T-helper 2 cell treated with Interferon-gamma antibody and Interleukin-4, amounts not matched to agents 5 μg/mL and 100 μg/mL, for 36 hours (primary cell): Measurements from ENCODE around the gene NBPF6.
"Not testable (repeated sequence)": the region's sequence is repeated elsewhere in the genome, so short reads cannot be mapped to it uniquely, and the experiment has no call there.

Source experiments
- DNase-seq: peaks from one replicate; pipeline ENCODE4 v3.0.0; 2021; ENCODE audit warnings: low spot score
- H3K27ac Mint-ChIP-seq: one replicate; pipeline ENCODE4 v1.8.0; 2021; ENCODE audit warnings: mild to moderate bottlenecking, mixed read lengths
- H3K27me3 Mint-ChIP-seq: one replicate; pipeline ENCODE4 v1.8.0; 2021; ENCODE audit warnings: low read depth, mixed read lengths
- H3K36me3 Mint-ChIP-seq: one replicate; pipeline ENCODE4 v1.8.0; 2021; ENCODE audit warnings: low read depth, mixed read lengths
- H3K4me1 Mint-ChIP-seq: one replicate; pipeline ENCODE4 v1.8.0; 2021; ENCODE audit warnings: low read depth, mixed read lengths
- H3K4me3 Mint-ChIP-seq: one replicate; pipeline ENCODE4 v1.8.0; 2022; ENCODE audit warnings: mild to moderate bottlenecking, moderate library complexity, mixed read lengths
- H3K9me3 Mint-ChIP-seq: one replicate; pipeline ENCODE4 v1.8.0; 2021; ENCODE audit warnings: mixed read lengths

Gene NBPF6

DNA sequence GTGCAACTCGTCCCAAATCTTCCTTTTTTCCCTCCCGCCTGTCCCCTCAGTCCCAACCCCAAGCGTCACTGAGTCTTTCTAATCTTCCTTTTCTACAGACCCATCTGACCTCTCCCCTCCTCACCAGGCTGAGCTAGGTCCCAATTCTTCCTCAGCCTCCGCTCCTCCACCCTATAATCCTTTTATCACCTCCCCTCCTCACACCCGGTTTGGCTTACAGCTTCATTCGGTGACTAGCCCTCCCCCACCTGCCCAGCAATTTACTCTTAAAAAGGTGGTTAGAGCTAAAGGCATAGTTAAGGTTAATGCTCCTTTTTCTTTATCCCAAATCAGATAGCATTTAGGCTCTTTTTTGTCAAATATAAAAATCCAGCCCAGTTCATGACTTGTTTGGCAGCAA lies 24.4 kb downstream of the NBPF6 start:
- not testable (repeated sequence) for H3K4me3 Mint-ChIP-seq, H3K27ac Mint-ChIP-seq, DNase-seq, H3K4me1 Mint-ChIP-seq, H3K36me3 Mint-ChIP-seq
- Mint-ChIP-seq H3K9me3 (peaks cover 19% of the 10 kb centered on the region), H3K27me3 (peaks cover 26% of the 10 kb centered on the region)

DNA sequence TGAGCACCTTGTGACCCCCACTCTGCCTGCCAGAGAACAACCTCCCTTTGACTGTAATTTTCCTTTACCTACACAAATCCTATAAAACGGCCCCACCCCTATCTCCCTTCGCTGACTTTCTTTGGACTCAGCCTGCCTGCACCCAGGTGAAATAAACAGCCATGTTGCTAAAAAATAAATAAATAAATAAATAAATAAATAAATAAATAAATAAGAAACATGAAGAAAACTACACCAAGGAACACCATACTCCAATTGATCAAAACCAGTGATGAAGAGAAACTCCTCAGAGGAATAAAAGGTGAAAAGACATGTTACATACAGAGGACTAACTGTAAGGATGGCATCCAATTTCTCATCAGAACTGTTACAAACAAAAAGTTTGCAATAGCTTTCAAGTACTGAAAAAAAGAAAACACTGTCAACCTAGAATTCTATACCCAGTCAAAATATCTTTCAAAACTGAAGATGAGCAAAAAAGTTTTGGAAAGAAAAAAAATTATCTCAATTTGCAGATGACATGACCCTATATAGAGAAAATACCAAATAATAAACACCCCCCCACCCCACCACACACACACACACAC lies 28.4 kb downstream of the NBPF6 start:
- peaks cover 25% of the 10 kb centered on the region for H3K9me3 Mint-ChIP-seq
- H3K4me3 Mint-ChIP-seq, result no peak overlapping the region

DNA sequence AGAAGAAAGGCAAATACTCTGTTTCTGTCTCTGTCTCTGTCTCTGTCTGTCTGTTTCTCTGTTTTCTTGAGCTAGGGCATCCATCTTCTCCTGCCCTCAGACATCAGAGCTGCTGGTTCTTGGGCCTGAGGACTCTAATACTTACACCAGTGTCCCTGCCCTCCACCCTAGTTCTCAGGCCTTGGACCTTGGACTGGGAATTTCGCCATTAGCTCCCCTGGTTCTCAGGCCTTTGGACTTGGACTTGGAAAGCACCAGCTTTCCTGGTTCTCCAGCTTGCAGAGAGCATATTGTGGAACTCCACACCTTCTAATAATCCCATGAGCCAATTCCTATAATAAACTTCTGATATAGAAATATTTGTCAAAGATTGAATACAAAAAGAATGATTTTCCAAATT lies 32.6 kb downstream of the NBPF6 start:
- H3K4me1 Mint-ChIP-seq, result no peaks in the 10 kb centered on the region
- H3K27ac Mint-ChIP-seq, result no peak overlapping the region
- DNase-seq, result no peak
- H3K9me3 Mint-ChIP-seq, result peaks cover 31% of the 10 kb centered on the region
- H3K36me3 Mint-ChIP-seq, result no peaks in the 10 kb centered on the region
- no peak overlapping the region for H3K4me3 Mint-ChIP-seq
- peaks cover 32% of the 10 kb centered on the region for H3K27me3 Mint-ChIP-seq

More for the DNA sequence above, 28.4 kb downstream of the NBPF6 start:
- DNase-seq, result no peak
- Mint-ChIP-seq H3K27me3 (peaks cover 35% of the 10 kb centered on the region), H3K4me1 (no peaks in the 10 kb centered on the region), H3K36me3 (no peaks in the 10 kb centered on the region), H3K27ac (no peak overlapping the region)

DNA sequence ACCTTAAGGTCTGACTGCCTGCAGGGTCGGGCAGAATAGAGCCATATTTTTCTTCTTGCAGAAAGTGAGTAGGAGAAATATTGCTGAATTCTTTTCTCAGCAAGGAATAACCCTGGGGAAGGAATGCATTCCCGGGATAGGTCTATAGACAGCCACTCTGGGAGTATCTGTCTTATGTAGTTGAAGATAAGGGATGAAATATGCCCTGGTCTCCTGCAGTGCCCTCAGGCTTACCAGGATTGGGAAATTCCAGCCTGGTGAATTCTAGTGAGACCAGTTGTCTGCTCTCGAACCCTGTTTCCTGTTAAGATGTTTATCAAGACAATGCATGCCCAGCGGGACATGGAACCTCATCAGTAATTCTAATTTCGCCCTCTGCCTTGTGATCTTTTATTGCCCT lies 35.8 kb downstream of the NBPF6 start:
- H3K4me3 Mint-ChIP-seq, DNase-seq, H3K27ac Mint-ChIP-seq, H3K4me1 Mint-ChIP-seq, H3K36me3 Mint-ChIP-seq: not testable (repeated sequence)
- H3K9me3 Mint-ChIP-seq, result peaks cover 12% of the 10 kb centered on the region
- H3K27me3 Mint-ChIP-seq, result peaks cover 29% of the 10 kb centered on the region

DNA sequence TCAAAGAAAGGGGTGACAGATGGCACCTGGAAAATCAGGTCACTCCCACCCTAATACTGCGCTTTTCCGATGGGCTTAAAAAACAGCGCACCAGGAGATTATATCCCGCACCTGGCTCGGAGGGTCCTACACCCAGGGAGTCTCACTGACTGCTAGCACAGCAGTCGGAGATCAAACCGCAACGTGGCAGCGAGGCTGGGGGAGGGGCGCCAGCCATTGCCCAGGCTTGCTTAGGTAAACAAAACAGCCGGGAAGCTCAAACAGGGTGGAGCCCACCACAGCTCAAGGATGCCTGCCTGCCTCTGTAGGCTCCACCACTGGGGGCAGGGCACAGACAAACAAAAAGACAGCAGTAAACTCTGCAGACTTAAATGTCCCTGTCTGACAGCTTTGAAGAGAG lies 36.6 kb downstream of the NBPF6 start:
- not testable (repeated sequence) for H3K4me1 Mint-ChIP-seq, H3K36me3 Mint-ChIP-seq, H3K27ac Mint-ChIP-seq, H3K4me3 Mint-ChIP-seq, DNase-seq
- peaks cover 25% of the 10 kb centered on the region for H3K27me3 Mint-ChIP-seq
- H3K9me3 Mint-ChIP-seq, result peaks cover 12% of the 10 kb centered on the region

DNA sequence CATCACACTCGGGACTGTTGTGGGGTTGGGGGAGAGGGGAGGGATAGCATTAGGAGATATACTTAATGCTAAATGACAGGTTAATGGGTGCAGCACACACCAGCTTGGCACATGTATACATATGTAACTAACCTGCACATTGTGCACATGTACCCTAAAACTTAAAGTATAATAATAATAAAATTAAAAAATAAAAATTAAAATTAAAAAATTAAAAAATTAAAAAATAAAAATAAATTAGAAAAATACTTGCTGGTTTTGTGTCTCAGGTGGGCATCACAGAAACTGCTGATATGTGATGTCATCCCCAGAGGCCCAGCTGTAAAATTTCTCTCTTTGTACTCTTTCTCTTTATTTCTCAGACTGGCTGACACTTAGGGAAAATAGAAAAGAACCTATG lies 44.9 kb downstream of the NBPF6 start:
- H3K4me1 Mint-ChIP-seq, H3K36me3 Mint-ChIP-seq, H3K9me3 Mint-ChIP-seq, H3K27ac Mint-ChIP-seq, H3K4me3 Mint-ChIP-seq, DNase-seq: not testable (repeated sequence)
- H3K27me3 Mint-ChIP-seq, result peaks cover 31% of the 10 kb centered on the region

DNA sequence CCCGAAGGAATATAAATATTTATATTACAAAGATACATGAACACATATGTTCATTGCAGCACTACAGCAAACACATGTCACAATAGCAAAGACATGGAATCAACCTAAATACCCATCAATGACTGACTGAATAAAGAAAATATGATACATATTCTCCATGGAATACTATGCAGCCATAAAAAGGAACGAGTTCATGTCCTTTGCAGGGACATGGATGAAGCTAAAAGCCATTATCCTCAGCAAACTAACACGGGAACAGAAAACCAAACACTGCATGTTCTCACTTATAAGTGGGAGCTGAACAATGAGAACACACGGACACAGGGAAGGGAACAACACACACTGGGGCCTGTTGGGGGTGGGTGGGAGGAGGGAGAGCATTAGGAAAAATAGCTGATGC lies 46.7 kb downstream of the NBPF6 start:
- not testable (repeated sequence) for H3K4me1 Mint-ChIP-seq, H3K4me3 Mint-ChIP-seq, DNase-seq, H3K9me3 Mint-ChIP-seq, H3K36me3 Mint-ChIP-seq, H3K27ac Mint-ChIP-seq
- peaks cover 42% of the 10 kb centered on the region for H3K27me3 Mint-ChIP-seq

DNA sequence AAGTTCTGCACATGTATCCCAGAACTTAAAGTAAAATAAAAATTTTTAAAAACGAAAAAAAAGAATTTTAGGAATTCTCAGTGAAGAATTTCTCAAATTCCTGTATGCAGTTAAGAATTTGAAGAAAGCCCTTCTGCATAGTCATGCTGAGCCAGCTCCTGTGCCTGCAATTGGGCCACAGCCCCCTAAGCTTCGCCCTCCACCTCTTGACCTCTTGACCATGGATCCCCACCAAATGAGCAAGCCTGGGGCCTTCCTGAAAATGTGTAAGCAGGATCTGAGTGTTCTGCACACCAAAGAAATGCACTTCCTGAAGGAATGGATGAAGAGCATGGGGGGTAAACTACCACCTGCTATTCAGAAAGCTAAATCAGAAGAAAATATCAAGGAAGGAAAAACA lies 52.0 kb downstream of the NBPF6 start:
- Mint-ChIP-seq H3K4me1 (peaks cover 4% of the 10 kb centered on the region), H3K36me3 (no peaks in the 10 kb centered on the region), H3K9me3 (no peaks in the 10 kb centered on the region), H3K27me3 (peaks cover 39% of the 10 kb centered on the region), H3K27ac (no peak overlapping the region), H3K4me3 (no peak overlapping the region)
- no peak for DNase-seq

DNA sequence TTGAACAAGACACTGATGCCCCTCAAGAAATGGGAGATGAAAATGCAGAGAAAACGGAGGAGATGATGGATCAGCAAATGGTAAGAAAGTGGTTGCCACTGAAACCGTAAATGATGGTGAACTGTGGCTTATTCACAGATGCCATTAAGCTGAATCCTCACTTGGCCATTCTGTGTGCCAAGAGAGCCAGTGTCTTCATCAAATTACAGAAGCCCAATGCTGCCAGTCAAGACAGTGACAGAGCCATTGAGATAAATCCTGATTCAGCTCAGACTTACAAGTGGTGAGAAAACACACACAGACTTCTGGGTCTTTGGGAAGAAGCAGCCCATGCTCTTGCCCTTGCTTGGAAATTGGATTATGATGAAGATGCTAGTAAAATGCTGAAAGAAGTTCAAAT lies 52.5 kb downstream of the NBPF6 start:
- Mint-ChIP-seq H3K4me1 (peaks cover 4% of the 10 kb centered on the region), H3K27me3 (peaks cover 39% of the 10 kb centered on the region), H3K4me3 (no peak overlapping the region), H3K27ac (no peak overlapping the region), H3K36me3 (no peaks in the 10 kb centered on the region), H3K9me3 (no peaks in the 10 kb centered on the region)
- no peak for DNase-seq

DNA sequence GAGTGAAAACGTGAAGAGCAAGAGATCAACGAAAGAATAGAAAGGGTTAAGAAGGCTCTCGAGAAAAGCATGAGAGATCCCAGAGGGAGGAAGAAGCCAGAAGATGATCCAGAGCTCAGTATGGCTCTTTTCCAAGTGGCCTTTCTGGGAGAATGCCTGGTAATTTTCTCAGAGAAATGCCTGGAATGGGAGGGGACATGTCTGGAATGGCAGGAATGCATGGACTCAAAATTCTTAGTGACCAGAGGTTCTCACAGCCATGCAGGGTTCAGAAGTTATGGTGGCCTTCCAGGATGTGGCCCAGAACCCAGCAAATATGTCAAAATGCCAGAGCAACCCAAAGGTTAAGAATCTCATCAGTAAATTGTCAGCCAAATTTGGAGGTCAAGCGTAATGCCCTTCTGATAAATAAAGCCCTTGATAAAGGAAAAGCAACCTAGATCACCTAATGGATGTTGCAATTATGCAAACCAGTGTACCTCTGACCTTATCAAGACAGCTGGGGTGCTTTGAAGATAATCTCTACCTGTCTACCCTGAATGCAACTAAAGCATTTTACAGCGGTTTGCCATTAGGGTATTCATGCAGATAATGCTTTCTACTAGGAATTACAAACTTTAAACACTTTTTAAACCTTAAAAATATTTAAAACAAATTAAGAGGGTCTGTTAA lies 53.1 kb downstream of the NBPF6 start:
- Mint-ChIP-seq H3K4me1 (peaks cover 4% of the 10 kb centered on the region), H3K36me3 (no peaks in the 10 kb centered on the region)

DNA sequence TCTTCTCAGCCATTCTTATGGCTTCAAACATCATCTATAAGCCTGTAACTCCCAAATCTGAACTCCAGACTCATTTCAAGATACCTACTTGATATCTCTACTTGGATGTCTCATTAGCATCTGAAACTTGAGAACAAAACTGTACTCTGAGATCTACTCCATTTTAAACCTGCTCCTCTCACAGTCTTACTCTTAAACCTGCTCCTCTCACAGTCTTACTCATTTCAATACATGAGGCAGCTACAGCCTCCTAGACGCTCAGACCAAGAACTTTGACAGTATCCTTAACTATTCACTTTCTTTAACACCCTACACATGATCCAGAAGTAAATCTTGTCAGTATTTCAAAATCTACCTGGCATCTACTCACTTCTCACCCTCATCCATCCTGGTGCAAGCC lies 54.3 kb downstream of the NBPF6 start:
- Mint-ChIP-seq H3K4me1 (peaks cover 4% of the 10 kb centered on the region), H3K27ac (no peak overlapping the region), H3K27me3 (peaks cover 36% of the 10 kb centered on the region), H3K4me3 (no peak overlapping the region), H3K9me3 (peaks cover 6% of the 10 kb centered on the region), H3K36me3 (peaks cover 4% of the 10 kb centered on the region)
- DNase-seq, result peak; percentile 28

More for the DNA sequence above, 53.1 kb downstream of the NBPF6 start:
- peaks cover 40% of the 10 kb centered on the region for H3K27me3 Mint-ChIP-seq
- no peak overlapping the region for H3K27ac Mint-ChIP-seq
- no peaks in the 10 kb centered on the region for H3K9me3 Mint-ChIP-seq
- no peak for DNase-seq
- no peak overlapping the region for H3K4me3 Mint-ChIP-seq

DNA sequence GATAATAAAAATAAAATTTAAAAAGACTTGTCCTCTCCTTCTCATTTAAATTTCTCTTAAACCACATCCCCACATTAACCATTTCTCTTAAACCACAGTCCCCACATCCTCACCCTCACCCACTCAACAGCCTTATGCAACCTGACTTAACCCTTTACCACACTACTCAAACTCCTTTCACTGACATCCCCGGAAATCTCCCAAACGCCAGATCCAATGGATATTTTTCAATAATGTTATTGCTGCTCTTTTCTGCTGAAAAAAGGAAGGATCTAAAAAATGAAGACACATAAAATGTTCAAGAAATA lies 55.6 kb downstream of the NBPF6 start:
- Mint-ChIP-seq H3K36me3 (peaks cover 7% of the 10 kb centered on the region), H3K9me3 (peaks cover 17% of the 10 kb centered on the region), H3K27me3 (peaks cover 36% of the 10 kb centered on the region), H3K4me3 (no peak overlapping the region), H3K27ac (no peak overlapping the region), H3K4me1 (peaks cover 4% of the 10 kb centered on the region)
- peak; percentile 24 for DNase-seq

DNA sequence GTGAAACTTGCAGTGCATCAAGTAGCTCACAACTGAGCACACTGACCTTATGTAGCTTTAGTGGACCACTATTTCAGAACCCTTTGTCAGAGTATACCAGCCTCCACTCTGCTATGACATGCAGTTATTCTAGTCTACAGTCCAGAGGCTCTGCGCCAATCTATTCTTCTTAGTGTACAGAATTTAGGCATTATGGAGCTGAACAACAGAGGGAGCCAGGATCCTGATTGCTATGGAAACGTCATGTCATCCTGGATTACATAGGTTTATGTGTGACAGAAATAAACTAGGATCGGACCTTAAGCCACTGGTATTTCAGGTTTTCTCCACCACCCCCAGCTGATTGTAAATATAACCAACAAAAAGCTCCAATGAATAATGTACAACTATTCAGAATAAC lies 61.6 kb downstream of the NBPF6 start:
- Mint-ChIP-seq H3K27me3 (peaks cover 35% of the 10 kb centered on the region), H3K4me3 (no peak overlapping the region)
- DNase-seq, result no peak

DNA sequence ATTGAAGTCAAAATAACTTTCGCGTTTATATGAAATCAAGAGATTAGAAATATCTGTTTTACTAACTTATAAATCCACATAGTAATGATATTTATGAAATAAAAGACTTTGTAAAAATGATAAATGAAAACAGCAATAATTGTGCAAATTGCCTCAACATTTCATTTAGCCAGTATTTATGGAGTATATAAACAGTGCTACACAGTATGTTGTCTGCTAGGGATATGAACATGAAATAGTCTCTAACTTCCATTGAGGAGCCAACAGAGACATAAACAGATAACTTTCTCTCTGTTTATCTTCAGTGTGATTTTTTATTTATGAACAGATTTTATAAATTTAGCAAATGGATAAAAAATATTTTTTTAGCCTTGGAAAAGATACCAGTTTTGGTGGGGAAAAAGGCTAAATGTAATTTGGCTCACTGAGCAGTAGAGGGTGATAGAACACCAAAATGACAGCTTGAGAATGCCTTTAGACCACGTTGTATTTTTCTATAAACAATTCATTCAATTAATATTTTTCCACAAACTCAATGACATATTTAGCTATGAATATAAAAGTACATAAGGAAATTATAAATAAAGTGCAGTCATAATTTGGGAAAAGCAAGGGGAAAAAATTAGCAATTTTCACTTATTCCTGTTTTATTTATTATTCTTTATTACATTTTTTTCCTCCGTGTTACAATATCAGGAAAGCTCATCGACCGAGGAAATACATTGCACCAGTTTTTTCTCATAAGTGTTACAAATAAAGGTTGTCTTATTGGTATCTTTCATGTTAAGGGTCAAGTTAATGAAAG lies 62.3 kb downstream of the NBPF6 start:
- no peak for DNase-seq
- Mint-ChIP-seq H3K4me1 (peaks cover 7% of the 10 kb centered on the region), H3K27ac (no peak overlapping the region), H3K36me3 (peaks cover 7% of the 10 kb centered on the region), H3K27me3 (peaks cover 39% of the 10 kb centered on the region), H3K9me3 (peaks cover 17% of the 10 kb centered on the region), H3K4me3 (no peak overlapping the region)

More for the DNA sequence above, 61.6 kb downstream of the NBPF6 start:
- peaks cover 17% of the 10 kb centered on the region for H3K9me3 Mint-ChIP-seq
- H3K4me1 Mint-ChIP-seq, result peaks cover 7% of the 10 kb centered on the region
- no peak overlapping the region for H3K27ac Mint-ChIP-seq
- peaks cover 7% of the 10 kb centered on the region for H3K36me3 Mint-ChIP-seq
